ENCODE results near the gene CLTCL1.
A peak's percentile ranks its signal among the peaks of the same experiment; 100 is the strongest.
"Not testable (repeated sequence)": the region's sequence is repeated elsewhere in the genome, so short reads cannot be mapped to it uniquely, and the experiment has no call there.

CLTCL1 gene

DNA sequence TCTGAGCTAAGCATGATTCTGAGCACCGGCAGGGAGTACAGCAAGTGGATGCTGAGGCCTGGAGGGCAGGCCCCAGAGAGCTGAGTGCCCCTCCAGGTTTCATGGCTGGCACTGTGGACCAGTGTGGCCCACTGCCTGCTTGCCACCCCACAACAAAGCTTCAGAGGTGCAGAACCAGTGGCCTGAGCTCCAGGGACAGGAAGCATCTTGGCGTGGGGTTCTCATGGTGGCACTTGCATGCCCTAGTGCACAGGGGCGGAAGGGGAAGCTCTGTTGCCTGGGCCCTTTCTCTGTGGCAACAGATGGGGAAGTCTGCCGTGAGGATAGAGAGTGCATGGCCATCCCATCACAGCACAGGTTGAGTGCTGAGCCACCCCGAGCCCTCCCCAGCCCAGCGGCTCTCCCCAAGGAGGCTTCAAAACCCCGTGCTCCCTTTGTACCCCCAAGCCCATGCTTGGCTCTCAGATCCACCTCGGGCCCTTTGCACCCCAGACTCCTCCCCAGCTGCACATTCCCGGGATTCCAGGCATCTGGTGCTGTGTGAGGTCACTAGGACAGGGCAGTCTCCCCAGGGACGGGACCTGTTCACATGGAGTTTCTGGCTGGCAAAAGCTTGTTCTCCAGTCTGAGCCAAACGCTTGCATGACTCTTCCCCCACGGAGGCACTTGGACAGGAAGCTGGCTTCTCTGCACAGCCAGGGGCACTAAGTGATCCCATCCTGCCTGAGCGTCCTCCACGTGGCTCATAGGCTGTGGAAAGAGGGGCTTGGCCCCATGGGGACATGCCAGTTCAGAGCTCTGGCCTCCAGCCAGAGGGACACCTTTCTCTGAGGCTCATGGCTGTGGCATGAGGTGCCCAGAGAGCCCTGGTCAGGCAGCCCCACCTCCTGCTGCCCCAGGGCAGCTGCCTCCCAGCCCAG is 117.2 kb downstream of the CLTCL1 start:
- Mint-ChIP-seq H3K27me3 (peaks cover 5% of the 10 kb centered on the region), H3K36me3 (peaks cover 2% of the 10 kb centered on the region), H3K9me3 (no peaks in the 10 kb centered on the region), H3K27ac (peak overlapping the region; percentile 97), H3K4me3 (peak overlapping the region; percentile 98), H3K4me1 (peaks cover 32% of the 10 kb centered on the region)

DNA sequence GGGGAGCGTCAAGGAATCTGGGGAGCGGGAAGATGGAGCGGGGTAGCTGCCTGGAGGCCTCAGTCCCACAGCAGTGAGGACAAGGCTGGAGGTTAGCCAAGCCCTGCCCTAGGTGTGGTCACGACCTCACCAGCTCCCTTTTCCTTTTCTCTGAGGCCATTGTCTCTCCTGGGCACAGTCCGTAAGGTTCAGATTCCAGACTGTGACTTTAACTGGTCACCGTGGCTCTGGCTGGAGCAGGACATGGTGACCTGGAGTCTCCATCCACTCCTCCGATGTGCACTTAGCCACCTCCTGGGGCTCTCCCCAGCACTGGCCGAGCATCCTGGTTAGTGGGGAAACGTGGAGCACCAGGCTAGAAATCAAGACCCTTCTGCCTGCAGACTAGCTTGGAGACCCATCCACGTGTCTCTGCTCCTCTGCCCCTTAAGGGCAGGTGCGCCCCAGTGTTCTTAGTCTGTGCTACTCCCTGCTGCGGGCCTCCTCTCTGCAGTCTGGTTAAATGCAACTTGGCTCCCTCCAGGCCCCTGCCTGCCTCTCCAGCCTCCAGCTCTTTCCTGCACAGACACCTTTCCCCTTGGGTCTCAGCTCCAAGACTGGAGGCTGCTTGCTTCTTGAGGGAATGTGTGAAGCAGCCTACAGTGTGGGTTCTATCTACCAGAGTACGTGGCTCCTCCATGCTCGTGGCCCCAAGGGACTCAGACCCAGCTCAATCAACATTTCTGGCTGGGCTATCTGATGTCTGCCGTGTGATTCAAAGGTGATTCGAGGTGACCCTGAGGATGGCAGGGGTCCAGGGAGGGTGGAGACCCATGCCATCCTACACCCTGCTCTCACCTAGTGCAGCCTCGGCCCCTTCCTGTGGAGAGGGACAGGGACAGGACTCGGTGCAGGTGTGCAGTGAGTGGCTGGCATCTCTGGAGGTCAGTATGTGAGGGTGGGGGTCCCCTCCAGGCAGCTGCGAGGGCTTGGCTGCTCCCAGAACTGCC is 118.2 kb downstream of the CLTCL1 start:
- H3K36me3 Mint-ChIP-seq: peaks cover 2% of the 10 kb centered on the region
- H3K9me3 Mint-ChIP-seq: no peaks in the 10 kb centered on the region
- peaks cover 12% of the 10 kb centered on the region for H3K27me3 Mint-ChIP-seq
- H3K27ac Mint-ChIP-seq: peak overlapping the region; percentile 97
- H3K4me1 Mint-ChIP-seq: peaks cover 30% of the 10 kb centered on the region
- peak overlapping the region; percentile 98 for H3K4me3 Mint-ChIP-seq

DNA sequence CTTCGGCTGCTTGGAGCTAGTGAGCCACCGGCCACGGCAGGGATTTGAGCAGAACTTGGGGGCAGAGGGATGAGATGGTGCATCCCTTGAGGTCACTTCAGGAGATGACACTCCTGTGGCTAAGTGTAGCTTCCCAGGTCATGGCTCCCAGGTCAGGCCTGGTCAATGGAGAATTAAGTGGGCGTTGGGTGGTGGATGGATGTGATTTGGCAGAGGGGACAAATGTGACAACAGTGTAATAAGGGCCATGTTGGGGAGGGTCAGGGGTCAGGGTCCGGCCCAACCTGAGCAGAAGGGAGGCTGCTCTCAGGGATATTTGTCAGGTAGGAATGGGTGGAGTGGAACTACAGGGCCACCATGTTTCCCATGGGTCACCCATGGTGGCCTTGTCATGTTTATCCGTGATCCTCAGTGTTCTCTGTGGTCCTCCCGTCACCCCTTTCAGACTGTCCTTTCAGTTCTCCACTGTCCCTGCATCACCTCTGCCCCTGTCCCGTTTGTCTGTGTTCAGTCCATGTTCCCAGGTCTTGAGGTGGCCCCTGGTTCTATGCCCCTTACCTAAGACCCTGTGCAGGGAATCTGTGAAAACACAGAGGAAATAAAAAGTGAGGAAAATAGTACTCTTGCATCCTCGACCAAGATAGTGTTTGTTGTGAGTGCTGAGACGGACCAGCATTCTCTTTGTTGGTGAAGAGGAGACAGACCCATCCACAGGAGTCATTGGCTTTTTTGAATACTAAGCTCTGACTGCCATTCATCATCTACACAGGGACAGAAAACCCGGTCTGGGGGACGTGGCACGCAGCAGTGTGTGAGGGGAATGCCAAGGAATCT is 119.1 kb downstream of the CLTCL1 start:
- no peaks in the 10 kb centered on the region for H3K9me3 Mint-ChIP-seq
- peak overlapping the region; percentile 97 for H3K27ac Mint-ChIP-seq
- peaks cover 30% of the 10 kb centered on the region for H3K4me1 Mint-ChIP-seq
- H3K4me3 Mint-ChIP-seq: peak overlapping the region; percentile 98
- H3K36me3 Mint-ChIP-seq: peaks cover 2% of the 10 kb centered on the region
- H3K27me3 Mint-ChIP-seq: peaks cover 16% of the 10 kb centered on the region

DNA sequence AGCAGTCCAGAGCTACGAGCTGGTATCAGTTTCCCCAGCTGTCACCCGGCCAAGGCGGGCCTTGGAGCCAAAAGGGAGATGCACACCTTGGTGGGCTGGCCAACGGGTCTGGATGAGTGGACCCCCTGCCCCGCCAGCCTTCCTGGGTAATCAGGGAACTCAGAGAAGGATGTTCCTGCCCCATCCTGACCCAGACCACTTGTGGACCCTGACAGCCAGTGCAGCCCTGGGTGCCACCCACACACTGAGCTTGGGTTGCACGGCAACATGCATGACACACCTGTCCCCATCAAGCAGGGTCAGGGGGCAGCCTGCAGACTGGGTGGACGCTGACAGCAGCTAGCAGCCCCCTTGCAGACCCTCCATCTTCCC is 121.6 kb downstream of the CLTCL1 start:
- H3K36me3 Mint-ChIP-seq: peaks cover 2% of the 10 kb centered on the region
- peaks cover 22% of the 10 kb centered on the region for H3K27me3 Mint-ChIP-seq
- H3K4me3 Mint-ChIP-seq: peak overlapping the region; percentile 98
- H3K4me1 Mint-ChIP-seq: peaks cover 30% of the 10 kb centered on the region
- H3K27ac Mint-ChIP-seq: no peak overlapping the region
- no peaks in the 10 kb centered on the region for H3K9me3 Mint-ChIP-seq

DNA sequence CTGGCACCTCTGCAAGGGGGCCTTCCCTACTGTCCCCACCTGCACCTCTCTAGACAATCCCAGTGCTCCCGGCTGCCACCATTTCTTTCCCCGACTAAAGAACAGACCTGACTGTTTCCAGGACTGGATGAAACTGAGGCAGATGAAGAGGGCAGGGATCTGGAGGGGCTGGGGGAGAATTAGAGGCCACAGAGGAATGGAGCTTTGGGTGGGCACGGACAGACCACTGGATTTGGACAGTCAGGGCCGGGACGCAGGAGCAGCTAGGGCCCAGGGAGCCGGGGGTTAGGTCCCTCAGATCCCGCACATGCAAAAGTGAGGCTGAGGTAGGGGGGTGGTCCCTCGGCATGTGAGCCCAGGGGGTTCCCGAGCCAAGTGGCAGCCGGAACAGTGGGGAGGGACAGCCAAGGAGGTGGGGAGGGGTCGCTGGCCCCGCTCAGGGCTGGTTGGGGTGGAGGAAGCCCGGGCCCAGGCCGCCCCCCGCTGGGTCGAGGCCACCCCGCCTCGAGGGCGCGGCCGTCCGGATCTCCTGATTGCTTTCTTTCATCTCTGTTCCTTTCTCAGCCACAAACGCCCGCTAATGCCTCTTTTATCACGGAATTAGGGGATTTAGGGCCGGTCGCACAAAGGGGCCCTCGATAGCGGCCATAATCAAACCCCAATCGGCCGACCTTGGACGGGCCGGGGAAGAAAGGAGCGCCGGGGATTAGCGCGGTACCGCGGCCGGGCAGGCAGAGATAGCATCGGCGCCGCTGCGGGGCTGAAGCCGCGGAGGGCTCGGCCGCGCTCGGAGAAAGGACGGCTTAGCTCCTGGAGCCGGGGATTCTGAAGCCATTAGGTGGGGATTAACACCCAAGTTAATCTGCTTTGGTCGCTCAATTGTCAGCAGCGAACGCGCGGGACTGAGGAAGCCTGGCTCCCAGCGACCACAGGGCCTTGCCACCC is 122.2 kb downstream of the CLTCL1 start:
- Mint-ChIP-seq H3K4me1 (peaks cover 30% of the 10 kb centered on the region), H3K4me3 (peak overlapping the region; percentile 59), H3K36me3 (peaks cover 2% of the 10 kb centered on the region), H3K9me3 (no peaks in the 10 kb centered on the region), H3K27ac (no peak overlapping the region), H3K27me3 (peaks cover 22% of the 10 kb centered on the region)

DNA sequence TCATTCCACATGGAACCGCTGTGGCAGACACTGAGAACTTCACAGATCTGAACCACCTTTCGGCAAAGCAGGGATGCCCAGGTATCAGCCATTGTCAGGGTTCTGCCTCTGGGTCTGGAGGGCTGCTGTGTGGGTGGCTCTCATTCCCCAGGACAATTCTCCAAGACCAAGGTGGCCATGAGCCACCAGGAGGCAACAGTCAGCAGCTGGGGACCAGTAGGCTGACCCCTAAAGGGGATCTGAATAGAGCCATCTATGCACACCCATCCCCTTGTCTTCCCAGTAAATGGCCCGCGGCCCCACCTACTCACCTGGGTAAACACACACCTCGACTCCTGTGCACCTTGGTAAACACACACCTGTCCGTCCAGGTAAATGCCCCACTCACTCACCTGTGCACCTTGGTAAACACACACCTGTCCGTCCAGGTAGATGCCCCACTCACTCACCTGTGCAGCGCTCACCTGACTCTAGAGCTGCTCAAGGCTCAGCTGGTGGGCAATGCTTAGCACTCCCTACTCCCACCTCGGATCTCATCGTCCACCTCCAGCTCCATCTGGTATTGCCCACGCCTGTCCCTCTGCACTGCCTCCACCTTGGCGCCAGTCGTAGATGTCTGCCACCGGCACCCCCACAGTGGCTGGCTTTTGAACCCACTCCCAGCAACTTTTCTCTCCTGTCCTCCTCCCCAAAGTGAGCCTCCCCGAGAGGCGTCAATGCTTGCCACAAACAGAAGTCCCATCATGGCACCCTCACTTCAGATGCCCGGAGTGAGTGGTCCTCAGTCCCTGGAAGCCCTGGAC is 123.2 kb downstream of the CLTCL1 start:
- Mint-ChIP-seq H3K9me3 (no peaks in the 10 kb centered on the region), H3K36me3 (peaks cover 2% of the 10 kb centered on the region), H3K27ac (peak overlapping the region; percentile 11), H3K4me3 (no peak overlapping the region), H3K4me1 (peaks cover 23% of the 10 kb centered on the region), H3K27me3 (peaks cover 22% of the 10 kb centered on the region)

DNA sequence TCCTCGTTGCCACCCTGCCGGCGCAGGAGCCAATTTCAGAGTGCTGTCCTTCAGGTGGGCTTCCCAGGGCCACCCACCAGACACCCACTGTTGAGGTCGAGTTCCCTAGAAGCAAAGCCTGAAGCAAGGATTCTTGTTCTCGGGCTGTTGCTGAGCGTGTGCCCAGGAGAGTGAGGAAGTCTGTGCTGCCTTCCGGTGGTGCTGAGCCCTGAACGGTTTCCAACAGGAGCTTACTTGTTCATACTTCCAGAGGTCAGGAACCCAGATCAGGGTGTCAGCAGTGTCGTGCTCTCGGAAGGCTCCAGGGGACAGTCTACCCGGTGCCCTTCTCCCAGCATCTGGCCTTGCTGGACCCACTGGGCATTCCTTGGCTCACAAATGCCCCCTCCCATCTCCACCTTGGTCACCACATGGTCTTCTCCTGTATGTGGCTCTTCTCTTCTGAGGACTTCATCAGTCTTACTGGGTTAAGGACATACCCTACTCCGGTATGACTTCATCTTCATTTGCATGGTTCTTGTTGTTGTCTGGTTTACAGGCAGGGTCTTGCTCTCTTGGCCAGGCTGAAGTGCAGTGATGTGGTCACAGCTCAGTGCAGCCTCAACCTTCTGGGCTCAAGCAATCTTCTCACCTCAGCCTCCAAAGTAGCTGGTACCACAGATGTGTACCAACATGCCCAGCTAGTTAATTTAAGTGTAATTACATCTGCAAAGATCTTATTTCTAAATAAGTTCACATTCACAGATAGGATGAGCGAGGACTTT is 124.2 kb downstream of the CLTCL1 start:
- Mint-ChIP-seq H3K9me3 (no peaks in the 10 kb centered on the region), H3K4me1 (peaks cover 13% of the 10 kb centered on the region), H3K27ac (no peak overlapping the region), H3K27me3 (peaks cover 22% of the 10 kb centered on the region), H3K36me3 (peaks cover 2% of the 10 kb centered on the region), H3K4me3 (no peak overlapping the region)

DNA sequence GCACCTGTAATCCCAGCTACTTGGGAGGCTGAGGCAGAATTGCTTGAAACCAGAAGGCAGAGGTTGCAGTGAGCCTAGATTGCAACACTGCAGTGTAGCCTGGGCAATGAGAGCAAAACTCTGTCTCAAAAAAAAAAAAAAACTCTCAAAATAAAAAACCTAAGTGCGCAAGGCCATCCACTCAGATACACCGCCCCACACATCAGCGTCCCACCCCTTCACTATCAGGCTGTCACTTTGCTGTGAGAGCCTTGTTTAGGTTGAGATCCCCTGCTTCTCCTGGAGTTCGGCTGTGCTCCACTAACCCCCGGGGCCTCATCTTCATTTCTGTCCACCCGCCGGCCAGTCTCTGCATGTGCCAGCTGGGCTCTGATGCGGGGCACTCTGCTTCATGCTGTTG is 125.1 kb downstream of the CLTCL1 start:
- no peak overlapping the region for H3K27ac Mint-ChIP-seq
- no peaks in the 10 kb centered on the region for H3K9me3 Mint-ChIP-seq
- peaks cover 10% of the 10 kb centered on the region for H3K4me1 Mint-ChIP-seq
- no peak overlapping the region for H3K4me3 Mint-ChIP-seq
- peaks cover 22% of the 10 kb centered on the region for H3K27me3 Mint-ChIP-seq
- peaks cover 2% of the 10 kb centered on the region for H3K36me3 Mint-ChIP-seq

DNA sequence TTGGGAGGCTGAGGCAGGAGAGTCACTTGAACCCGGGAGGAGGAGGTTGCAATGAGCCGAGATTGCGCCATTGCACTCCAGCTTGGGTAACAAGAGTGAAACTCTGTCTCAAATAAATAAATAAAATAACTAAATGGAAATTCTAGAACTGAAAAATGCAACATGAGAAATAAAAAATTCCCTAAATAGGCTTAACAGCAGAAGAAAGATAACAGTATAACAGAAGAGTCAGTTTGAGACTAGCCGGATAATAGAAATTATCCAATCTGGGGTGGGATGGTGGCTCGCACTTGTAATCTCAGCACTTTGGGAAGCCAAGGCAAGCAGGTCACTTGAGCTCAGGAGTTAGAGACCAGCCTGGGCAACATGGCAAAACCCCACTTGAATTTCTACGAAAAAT is 127.1 kb downstream of the CLTCL1 start:
- Mint-ChIP-seq H3K9me3 (no peaks in the 10 kb centered on the region), H3K4me3 (no peak overlapping the region), H3K4me1 (no peaks in the 10 kb centered on the region), H3K36me3 (no peaks in the 10 kb centered on the region), H3K27ac (no peak overlapping the region), H3K27me3 (peaks cover 18% of the 10 kb centered on the region)

DNA sequence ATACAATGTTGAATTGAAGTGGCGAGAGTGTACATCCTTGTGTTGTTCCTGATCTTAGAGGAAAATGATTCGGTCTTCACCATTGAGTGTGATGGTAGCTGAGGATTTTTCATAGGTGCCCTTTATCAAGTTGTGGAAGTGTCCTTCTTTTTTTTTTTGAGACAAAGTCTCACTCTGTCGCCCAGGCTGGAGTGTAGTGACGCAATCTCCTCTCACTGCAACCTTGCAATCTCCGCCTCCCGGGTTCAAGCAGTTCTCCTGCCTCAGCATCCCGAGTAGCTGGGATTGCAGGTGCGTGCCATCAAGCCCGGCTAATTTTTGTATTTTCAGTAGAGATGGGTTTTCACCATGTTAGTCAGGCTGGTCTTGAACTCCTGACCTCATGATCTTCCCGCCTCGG is 132.9 kb downstream of the CLTCL1 start:
- H3K36me3 Mint-ChIP-seq, H3K9me3 Mint-ChIP-seq, H3K27me3 Mint-ChIP-seq, H3K4me3 Mint-ChIP-seq, H3K4me1 Mint-ChIP-seq, H3K27ac Mint-ChIP-seq: not testable (repeated sequence)

DNA sequence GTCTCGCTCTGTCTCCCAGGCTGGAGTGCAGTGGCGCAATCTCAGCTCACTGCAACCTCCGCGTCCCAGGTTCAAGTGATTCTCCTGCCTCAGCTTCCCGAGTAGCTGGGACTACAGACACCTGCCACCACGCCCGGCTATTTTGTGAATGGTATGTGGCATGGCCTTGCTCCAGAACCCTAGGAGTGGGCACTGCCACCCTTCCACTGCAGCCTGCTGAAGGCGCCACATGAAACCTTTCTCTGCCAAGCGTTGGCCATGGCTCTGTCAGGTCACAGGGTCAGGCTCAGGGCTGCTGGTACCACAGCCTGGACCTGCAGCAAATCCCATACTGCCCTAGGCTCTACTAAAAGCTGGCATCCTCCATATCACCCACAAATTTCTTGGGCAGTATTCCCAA is 135.4 kb downstream of the CLTCL1 start:
- H3K36me3 Mint-ChIP-seq, H3K4me1 Mint-ChIP-seq, H3K9me3 Mint-ChIP-seq, H3K4me3 Mint-ChIP-seq, H3K27ac Mint-ChIP-seq: not testable (repeated sequence)
- H3K27me3 Mint-ChIP-seq: peaks cover 24% of the 10 kb centered on the region

DNA sequence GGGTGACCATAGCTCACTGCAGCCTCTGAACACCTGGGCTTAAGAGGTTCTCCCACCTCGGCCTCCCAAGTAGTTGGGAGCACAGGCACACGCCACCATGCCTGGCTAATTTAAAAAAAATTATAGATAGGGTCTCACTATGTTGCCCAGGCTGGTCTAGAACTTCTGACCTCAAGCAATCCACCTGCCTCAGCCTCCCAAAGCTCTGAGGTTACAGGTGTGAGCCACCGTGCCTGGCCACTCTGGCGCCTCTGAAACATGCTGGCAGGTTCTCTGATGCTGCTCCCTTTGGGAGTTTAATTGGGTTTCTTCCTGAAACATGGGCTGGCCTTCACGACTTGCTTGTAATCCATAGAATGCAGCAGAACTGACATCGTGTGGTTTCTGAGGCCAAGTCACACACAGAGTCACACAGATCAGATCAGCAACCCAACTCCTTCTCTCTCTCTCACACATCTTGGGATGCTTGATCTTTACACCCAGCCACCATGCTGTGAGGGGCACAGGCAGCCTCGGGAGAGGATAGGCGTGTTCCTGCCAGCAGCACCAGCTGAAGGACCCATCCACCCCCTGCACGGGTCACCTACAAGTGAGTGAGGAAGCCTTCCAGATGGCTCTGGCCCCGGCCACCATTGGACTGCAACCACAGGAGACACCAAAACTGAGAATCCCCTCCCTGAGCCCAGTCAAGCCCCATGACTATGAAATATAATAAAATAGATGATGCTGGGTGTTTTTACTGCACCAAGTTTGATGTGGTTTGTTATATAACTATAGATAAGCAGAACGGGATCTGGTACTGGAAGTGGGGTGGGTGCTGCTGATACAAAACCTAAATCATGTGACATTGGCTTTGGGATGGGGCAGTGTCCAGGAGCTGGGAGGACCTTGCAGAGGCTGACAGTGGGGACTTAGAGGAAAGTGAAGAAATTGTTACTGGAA is 138.3 kb downstream of the CLTCL1 start:
- Mint-ChIP-seq H3K4me3 (no peak overlapping the region), H3K4me1 (peaks cover 5% of the 10 kb centered on the region), H3K36me3 (no peaks in the 10 kb centered on the region), H3K27me3 (peaks cover 28% of the 10 kb centered on the region), H3K9me3 (no peaks in the 10 kb centered on the region), H3K27ac (no peak overlapping the region)
